ENCODE measurements around the gene ZNF324.
"Not testable (repeated sequence)": the region's sequence is repeated elsewhere in the genome, so short reads cannot be mapped to it uniquely, and the experiment has no call there.

The ZNF324 gene

GRCh38 chr19:58471736-58472135, 4.9 kb downstream of the ZNF324 start:
- no peak for DNase-seq (ENCODE audit: low read depth in 2 of 2)

- no peak for DNase-seq (ENCODE audit: low read depth in 2 of 2)
These were observed 6.9 kb downstream of the ZNF324 start for GRCh38 chr19:58473775-58474174.

GRCh38 chr19:58474291-58474996, 7.6 kb downstream of the ZNF324 start:
- DNase-seq (ENCODE audit: low read depth in 2 of 2): no peak

GRCh38 chr19:58474997-58475713, 8.3 kb downstream of the ZNF324 start:
- DNase-seq (ENCODE audit: low read depth in 2 of 2): no peak

- DNase-seq (ENCODE audit: low read depth in 2 of 2): peak; percentile 90
These were observed 9.0 kb downstream of the ZNF324 start, which contains the start of gene ZNF446 for GRCh38 chr19:58475714-58476497. TSS of gene ZNF446 (plus strand) at chr19:58476352. CDS start at chr19:58477219, 867 bp downstream.

GRCh38 chr19:58476498-58477015, 9.7 kb downstream of the ZNF324 start:
- no peak for DNase-seq (ENCODE audit: low read depth in 2 of 2)

GRCh38 chr19:58477130-58477529, 10.2 kb downstream of the ZNF324 start:
- DNase-seq (ENCODE audit: low read depth in 2 of 2): no peak

GRCh38 chr19:58477871-58478270, 11.0 kb downstream of the ZNF324 start:
- DNase-seq (ENCODE audit: low read depth in 2 of 2): no peak

GRCh38 chr19:58479303-58479702, 12.4 kb downstream of the ZNF324 start:
- DNase-seq (ENCODE audit: low read depth in 2 of 2): no peak

GRCh38 chr19:58479736-58480480, 13.0 kb downstream of the ZNF324 start:
- DNase-seq (ENCODE audit: low read depth in 2 of 2): no peak

GRCh38 chr19:58480481-58480830, 13.6 kb downstream of the ZNF324 start:
- no peak for DNase-seq (ENCODE audit: low read depth in 2 of 2)

- DNase-seq (ENCODE audit: low read depth in 2 of 2): no peak
These were observed 14.0 kb downstream of the ZNF324 start for GRCh38 chr19:58480831-58481230.

- no peak for DNase-seq (ENCODE audit: low read depth in 2 of 2)
These were observed 15.5 kb downstream of the ZNF324 start for GRCh38 chr19:58482372-58482771.

- no peak for DNase-seq (ENCODE audit: low read depth in 2 of 2)
These were observed 16.9 kb downstream of the ZNF324 start for GRCh38 chr19:58483776-58484175.

- DNase-seq (ENCODE audit: low read depth in 2 of 2): not testable (repeated sequence)
These were observed 17.5 kb downstream of the ZNF324 start for GRCh38 chr19:58484349-58484748.

- DNase-seq (ENCODE audit: low read depth in 2 of 2): no peak
These were observed 24.5 kb downstream of the ZNF324 start for GRCh38 chr19:58491393-58491792.

- DNase-seq (ENCODE audit: low read depth in 2 of 2): no peak
These were observed 25.4 kb downstream of the ZNF324 start for GRCh38 chr19:58492265-58492664.

- no peak for DNase-seq (ENCODE audit: low read depth in 2 of 2)
These were observed 30.8 kb downstream of the ZNF324 start for GRCh38 chr19:58497634-58498170.

- no peak for DNase-seq (ENCODE audit: low read depth in 2 of 2)
These were observed 31.6 kb downstream of the ZNF324 start for GRCh38 chr19:58498316-58499020.
